HG02870 (cell line): Measurements from ENCODE around the gene RBM20.

Experiments used
- ATAC-seq: cut with Tn5 transposase; IDR thresholded peaks from one replicate; pipeline ENCODE4 v1.9.1; 2021; ENCODE audit warnings: mild to moderate bottlenecking, moderate library complexity; ENCODE audit not compliant: unreplicated experiment

The RBM20 gene

DNA sequence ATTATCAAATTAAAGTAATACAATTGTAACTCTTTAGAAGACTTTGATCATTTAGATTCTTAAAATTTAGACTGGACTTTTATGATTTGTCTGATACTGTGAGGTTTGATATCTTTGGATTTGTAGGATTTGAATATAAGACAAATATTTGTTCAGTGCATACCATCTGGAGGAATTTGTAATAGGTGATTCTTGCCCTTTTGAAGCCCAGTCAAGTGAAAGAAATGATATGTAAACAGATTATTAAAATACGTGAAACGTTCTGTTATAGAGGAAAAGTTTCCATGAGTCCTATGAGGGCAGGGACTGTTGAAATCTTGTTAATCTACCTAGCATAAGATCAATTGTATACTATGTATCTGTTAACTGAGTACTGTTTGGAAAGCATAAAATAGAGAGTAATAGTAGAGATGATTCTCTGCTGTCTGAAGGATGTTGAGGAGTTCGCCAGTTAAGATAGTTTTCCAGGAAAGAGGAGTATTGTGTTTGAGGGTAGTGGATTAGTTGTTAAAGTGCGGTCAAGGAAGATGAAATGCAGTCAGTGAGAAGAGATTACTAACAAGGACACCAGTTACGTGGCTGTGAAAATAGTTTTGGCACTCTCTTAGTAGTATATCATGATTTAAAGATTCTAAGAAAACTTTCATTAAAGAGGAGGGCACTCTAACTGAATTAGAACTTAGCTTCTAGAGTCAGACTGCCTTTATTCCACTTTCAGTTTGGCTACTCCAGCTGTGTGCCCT lies 242.0 kb downstream of the RBM20 start:
- no peak for ATAC-seq

DNA sequence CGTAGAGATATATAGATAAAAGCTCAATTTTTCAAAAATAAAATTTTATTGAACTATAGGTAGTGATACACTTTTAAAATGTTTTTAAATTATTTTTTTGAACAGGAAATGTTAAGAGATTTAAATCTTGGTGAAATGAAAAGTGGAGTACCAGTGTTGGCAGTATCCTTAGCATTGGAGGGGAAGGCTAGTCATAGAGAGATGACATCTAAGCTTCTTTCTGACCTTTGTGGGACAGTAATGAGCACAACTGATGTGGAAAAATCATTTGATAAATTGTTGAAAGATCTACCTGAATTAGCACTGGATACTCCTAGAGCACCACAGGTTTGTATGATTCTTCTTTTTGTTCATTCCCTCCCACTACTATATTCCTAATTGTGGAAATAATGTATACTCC lies 243.4 kb downstream of the RBM20 start:
- no peak for ATAC-seq
